ENCODE results near the gene RNF138. TPM values are rescaled to one million over a fixed set of nuclear protein-coding genes. Genes with fewer than 3 reads are reported as not detected.
"Not testable (repeated sequence)": the region's sequence is repeated elsewhere in the genome, so short reads cannot be mapped to it uniquely, and the experiment has no call there.

Gene RNF138
- total and polyA plus RNA-seq, 7 experiments from 2014 or later = 72.3 to 142 (median 98.4) TPM

GRCh38 chr18:32081881-32082280 lies 9.8 kb upstream of the RNF138 start:
- Mint-ChIP-seq H3K9me3 (peaks cover 0 to 6% (median 0%) of the 10 kb centered on the region in 11 donors), H3K27me3 (peaks cover 0 to 2% (median 0%) of the 10 kb centered on the region in 5 donors), H3K36me3 (peaks cover 0 to 14% (median 7%) of the 10 kb centered on the region in 5 donors), H3K4me3 (no peak overlapping the region), H3K27ac (peak overlapping the region in 1 of 9 donors; percentile 59), H3K4me1 (peaks cover 20 to 39% (median 33%) of the 10 kb centered on the region in 7 donors)
- Histone ChIP-seq H3K4me1 (ENCODE audit: control insufficient read depth in 2 of 2, insufficient read depth in 2 of 2, low read length in 2 of 2) (peaks cover 18 to 23% of the 10 kb centered on the region in 2 donors), H3K4me3 (ENCODE audit: low read length) (no peak overlapping the region), H3K27ac (ENCODE audit: low read depth, low read length) (no peak overlapping the region), H3K9me3 (ENCODE audit: control insufficient read depth in 2 of 3, low read length in 3 of 3) (peaks cover 0 to 3% (median 0%) of the 10 kb centered on the region in 3 experiments), H3K36me3 (ENCODE audit: control insufficient read depth in 2 of 3, insufficient read depth in 3 of 3, low read length in 3 of 3) (no peaks in the 10 kb centered on the region), H3K27me3 (ENCODE audit: control insufficient read depth in 2 of 2, insufficient read depth in 2 of 2, low read length in 2 of 2) (no peaks in the 10 kb centered on the region)
- CTCF ChIA-PET = no interaction called here
- POLR2A ChIA-PET = no interaction called here
- DNase-seq (no peak), ATAC-seq (no peak)
- intact Hi-C loops (cut with micrococcal nuclease) = no loop called here

GRCh38 chr18:32083781-32084180 lies 7.9 kb upstream of the RNF138 start:
- Histone ChIP-seq H3K27me3 (ENCODE audit: control insufficient read depth in 2 of 2, insufficient read depth in 2 of 2, low read length in 2 of 2) (no peaks in the 10 kb centered on the region), H3K36me3 (ENCODE audit: control insufficient read depth in 2 of 3, insufficient read depth in 3 of 3, low read length in 3 of 3) (no peaks in the 10 kb centered on the region), H3K9me3 (ENCODE audit: control insufficient read depth in 2 of 3, low read length in 3 of 3) (peaks cover 0 to 3% (median 0%) of the 10 kb centered on the region in 3 experiments), H3K4me3 (ENCODE audit: low read length) (no peak overlapping the region), H3K27ac (ENCODE audit: low read depth, low read length) (no peak overlapping the region), H3K4me1 (ENCODE audit: control insufficient read depth in 2 of 2, insufficient read depth in 2 of 2, low read length in 2 of 2) (peaks cover 18 to 23% of the 10 kb centered on the region in 2 donors)
- CTCF ChIA-PET = interaction anchor here (0.7 to 1.3 kb wide), 2 partner anchors 10 to 188 kb away, joined by 3 to 4 read pairs; no protein-coding TSS in a partner anchor
- Mint-ChIP-seq H3K27me3 (peaks cover 0 to 2% (median 0%) of the 10 kb centered on the region in 5 donors), H3K4me3 (peak overlapping the region in 8 of 10 donors; percentile 10 to 74 (median 43)), H3K9me3 (peaks cover 0 to 6% (median 0%) of the 10 kb centered on the region in 11 donors), H3K4me1 (peaks cover 20 to 50% (median 38%) of the 10 kb centered on the region in 7 donors), H3K27ac (peak overlapping the region in 8 of 9 donors; percentile 62 to 100 (median 80)), H3K36me3 (peaks cover 0 to 18% (median 7%) of the 10 kb centered on the region in 5 donors)
- ATAC-seq = no peak
- intact Hi-C loops (cut with micrococcal nuclease) = no loop called here
- POLR2A ChIA-PET = interaction anchor here (0.7 to 2.8 kb wide), 5 partner anchors 12 to 141 kb away, joined by 3 to 20 read pairs (median 4); partner anchors contain the start of genes RNF125 and TRAPPC8
- DNase-seq = no peak

- H3K9me3 Mint-ChIP-seq = peaks cover 0 to 6% (median 0%) of the 10 kb centered on the region in 11 donors
- H3K27me3 Mint-ChIP-seq = peaks cover 0 to 2% (median 0%) of the 10 kb centered on the region in 5 donors
- peak overlapping the region in 4 of 9 donors; percentile 38 to 100 (median 54) for H3K27ac Mint-ChIP-seq
- peak overlapping the region in 5 of 10 donors; percentile 3 to 82 (median 29) for H3K4me3 Mint-ChIP-seq
- ATAC-seq (peak; percentile 18), DNase-seq (no peak)
- intact Hi-C loops (cut with micrococcal nuclease) = no loop called here
- H3K27me3 ChIP-seq (ENCODE audit: control insufficient read depth in 2 of 2, insufficient read depth in 2 of 2, low read length in 2 of 2) = no peaks in the 10 kb centered on the region
- ChIA-PET CTCF (interaction anchor here (0.7 kb wide), 1 partner anchor 472 kb away, joined by 3 read pairs; no protein-coding TSS in a partner anchor), POLR2A (interaction anchor here (0.8 to 7.5 kb wide), 4 partner anchors 9 to 68 kb away, joined by 3 to 100 read pairs (median 4); partner anchors contain the start of gene RNF125)
- H3K4me1 ChIP-seq (ENCODE audit: control insufficient read depth in 2 of 2, insufficient read depth in 2 of 2, low read length in 2 of 2) = peaks cover 21 to 27% of the 10 kb centered on the region in 2 donors
- H3K27ac ChIP-seq (ENCODE audit: low read depth, low read length) = no peak overlapping the region
- H3K9me3 ChIP-seq (ENCODE audit: control insufficient read depth in 2 of 3, low read length in 3 of 3) = no peaks in the 10 kb centered on the region
- H3K4me1 Mint-ChIP-seq = peaks cover 19 to 62% (median 43%) of the 10 kb centered on the region in 7 donors
- H3K4me3 ChIP-seq (ENCODE audit: low read length) = no peak overlapping the region
- H3K36me3 Mint-ChIP-seq = peaks cover 0 to 18% (median 4%) of the 10 kb centered on the region in 5 donors
- H3K36me3 ChIP-seq (ENCODE audit: control insufficient read depth in 2 of 3, insufficient read depth in 3 of 3, low read length in 3 of 3) = no peaks in the 10 kb centered on the region
These were observed 4.8 kb upstream of the RNF138 start for GRCh38 chr18:32086881-32087280.

GRCh38 chr18:32090831-32091230 lies 843 bp upstream of the RNF138 start:
- Mint-ChIP-seq H3K4me1 (peaks cover 29 to 54% (median 40%) of the 10 kb centered on the region in 7 donors), H3K4me3 (peak overlapping the region in 5 of 10 donors; percentile 8 to 51 (median 17)), H3K27ac (peak overlapping the region in 7 of 9 donors; percentile 8 to 94 (median 52)), H3K36me3 (peaks cover 10 to 30% (median 17%) of the 10 kb centered on the region in 5 donors)
- CTCF ChIA-PET; H3K9me3 ChIP-seq (ENCODE audit: control insufficient read depth in 2 of 3, low read length in 3 of 3); H3K4me3 ChIP-seq (ENCODE audit: low read length); H3K36me3 ChIP-seq (ENCODE audit: control insufficient read depth in 2 of 3, insufficient read depth in 3 of 3, low read length in 3 of 3); H3K27me3 ChIP-seq (ENCODE audit: control insufficient read depth in 2 of 2, insufficient read depth in 2 of 2, low read length in 2 of 2); H3K9me3 Mint-ChIP-seq; DNase-seq; ATAC-seq; H3K27me3 Mint-ChIP-seq: not testable (repeated sequence)
- intact Hi-C loops (cut with micrococcal nuclease) = loop anchor here in 1 of 2 donors (5.0 to 10.0 kb wide), 2 partner anchors 406 to 929 kb away; partner anchors contain the start of genes B4GALT6 and DSC1
- H3K27ac ChIP-seq (ENCODE audit: low read depth, low read length) = peak overlapping the region; percentile 100
- POLR2A ChIA-PET = interaction anchor here (1.5 to 7.5 kb wide), 5 partner anchors 19 to 148 kb away, joined by 3 to 100 read pairs (median 11); partner anchors contain the start of genes RNF125 and TRAPPC8
- peaks cover 25% of the 10 kb centered on the region in 2 donors for H3K4me1 ChIP-seq (ENCODE audit: control insufficient read depth in 2 of 2, insufficient read depth in 2 of 2, low read length in 2 of 2)

- H3K9me3 Mint-ChIP-seq = no peaks in the 10 kb centered on the region
These were observed 350 bp upstream of the RNF138 start for GRCh38 chr18:32091325-32091723.

GRCh38 chr18:32092422-32093101 lies 888 bp downstream of the RNF138 start:
- Mint-ChIP-seq H3K4me3 (peak overlapping the region; percentile 90 to 100 (median 98)), H3K27ac (peak overlapping the region; percentile 91 to 98 (median 97)), H3K4me1 (peaks cover 35 to 57% (median 46%) of the 10 kb centered on the region in 7 donors), H3K9me3 (no peaks in the 10 kb centered on the region), H3K27me3 (no peaks in the 10 kb centered on the region), H3K36me3 (peaks cover 10 to 39% (median 20%) of the 10 kb centered on the region in 5 donors)
- ATAC-seq (peak; percentile 95), DNase-seq (peak; percentile 98 to 100 (median 99))
- ChIA-PET CTCF (no interaction called here), POLR2A (interaction anchor here (0.6 to 7.5 kb wide), 12 partner anchors 13 to 212 kb away, joined by 3 to 100 read pairs (median 4); partner anchors contain the start of genes RNF125 and TRAPPC8)
- intact Hi-C loops (cut with micrococcal nuclease) = loop anchor here (1.0 to 10.0 kb wide), 15 partner anchors 7 to 930 kb away; partner anchors contain the start of genes GAREM1 (in 2 of the 2), RNF125 (in 2 of the 2), TRAPPC8 (in 2 of the 2) and B4GALT6 (in 1 of the 2)
- Histone ChIP-seq H3K27ac (ENCODE audit: low read depth, low read length) (peak overlapping the region; percentile 100), H3K27me3 (ENCODE audit: control insufficient read depth in 2 of 2, insufficient read depth in 2 of 2, low read length in 2 of 2) (no peaks in the 10 kb centered on the region), H3K36me3 (ENCODE audit: control insufficient read depth in 2 of 3, insufficient read depth in 3 of 3, low read length in 3 of 3) (peaks cover 0 to 5% (median 0%) of the 10 kb centered on the region in 3 experiments), H3K9me3 (ENCODE audit: control insufficient read depth in 2 of 3, low read length in 3 of 3) (no peaks in the 10 kb centered on the region), H3K4me1 (ENCODE audit: control insufficient read depth in 2 of 2, insufficient read depth in 2 of 2, low read length in 2 of 2) (peaks cover 32 to 35% of the 10 kb centered on the region in 2 donors), H3K4me3 (ENCODE audit: low read length) (peak overlapping the region; percentile 72)

More at GRCh38 chr18:32091325-32091723, 350 bp upstream of the RNF138 start:
- ATAC-seq (no peak), DNase-seq (no peak)
- ChIA-PET POLR2A (interaction anchor here (0.9 to 7.5 kb wide), 12 partner anchors 13 to 153 kb away, joined by 3 to 100 read pairs (median 4); partner anchors contain the start of genes RNF125 and TRAPPC8), CTCF (interaction anchor here (0.9 kb wide), 1 partner anchor 73 kb away, joined by 4 read pairs; the partner anchor contains the start of gene RNF125)
- peak overlapping the region; percentile 100 for H3K27ac ChIP-seq (ENCODE audit: low read depth, low read length)
- H3K27ac Mint-ChIP-seq = peak overlapping the region; percentile 91 to 97 (median 96)
- H3K4me3 ChIP-seq (ENCODE audit: low read length) = peak overlapping the region; percentile 72
- peaks cover 29 to 55% (median 41%) of the 10 kb centered on the region in 7 donors for H3K4me1 Mint-ChIP-seq
- intact Hi-C loops (cut with micrococcal nuclease) = loop anchor here in 1 of 2 donors (5.0 to 10.0 kb wide), 2 partner anchors 407 to 929 kb away; partner anchors contain the start of genes B4GALT6 and DSC1
- peaks cover 0 to 5% (median 0%) of the 10 kb centered on the region in 3 experiments for H3K36me3 ChIP-seq (ENCODE audit: control insufficient read depth in 2 of 3, insufficient read depth in 3 of 3, low read length in 3 of 3)
- H3K4me3 Mint-ChIP-seq = peak overlapping the region; percentile 86 to 100 (median 95)
- H3K4me1 ChIP-seq (ENCODE audit: control insufficient read depth in 2 of 2, insufficient read depth in 2 of 2, low read length in 2 of 2) = peaks cover 25 to 26% of the 10 kb centered on the region in 2 donors
- H3K36me3 Mint-ChIP-seq = peaks cover 10 to 33% (median 20%) of the 10 kb centered on the region in 5 donors
- H3K9me3 ChIP-seq (ENCODE audit: control insufficient read depth in 2 of 3, low read length in 3 of 3) = no peaks in the 10 kb centered on the region
- H3K27me3 ChIP-seq (ENCODE audit: control insufficient read depth in 2 of 2, insufficient read depth in 2 of 2, low read length in 2 of 2) = no peaks in the 10 kb centered on the region
- H3K27me3 Mint-ChIP-seq = no peaks in the 10 kb centered on the region

Data from naive thymus-derived CD4-positive, alpha-beta T cell (primary cell).